HEK293T (cell line): ENCODE data around the gene TTC31.

Source experiments
- ARNT ChIP-seq: fragments of 450-650 bp; IDR thresholded peaks from 2 replicates; pipeline ENCODE4 v1.6.1; 2017; ENCODE audit warnings: mild to moderate bottlenecking
- BHLHE40 ChIP-seq: fragments of 450-650 bp; IDR thresholded peaks from 2 replicates; pipeline ENCODE4 v1.6.1; 2016; ENCODE audit warnings: mild to moderate bottlenecking, moderate library complexity, borderline replicate concordance
- FOXM1 ChIP-seq: fragments of 450-650 bp; IDR thresholded peaks from 2 replicates; pipeline ENCODE4 v1.6.1; 2017; ENCODE audit warnings: mild to moderate bottlenecking, borderline replicate concordance
- NFRKB ChIP-seq: fragments of 450-650 bp; IDR thresholded peaks from 2 replicates; pipeline ENCODE4 v1.6.1; 2016; ENCODE audit warnings: mild to moderate bottlenecking, moderate library complexity
- SUZ12 ChIP-seq: fragments of 450-650 bp; IDR thresholded peaks from 2 replicates; pipeline ENCODE4 v1.6.1; 2016; ENCODE audit warnings: mild to moderate bottlenecking
- TARDBP ChIP-seq: fragments of 450-650 bp; IDR thresholded peaks from 2 replicates; pipeline ENCODE4 v1.6.1; 2016

DNA sequence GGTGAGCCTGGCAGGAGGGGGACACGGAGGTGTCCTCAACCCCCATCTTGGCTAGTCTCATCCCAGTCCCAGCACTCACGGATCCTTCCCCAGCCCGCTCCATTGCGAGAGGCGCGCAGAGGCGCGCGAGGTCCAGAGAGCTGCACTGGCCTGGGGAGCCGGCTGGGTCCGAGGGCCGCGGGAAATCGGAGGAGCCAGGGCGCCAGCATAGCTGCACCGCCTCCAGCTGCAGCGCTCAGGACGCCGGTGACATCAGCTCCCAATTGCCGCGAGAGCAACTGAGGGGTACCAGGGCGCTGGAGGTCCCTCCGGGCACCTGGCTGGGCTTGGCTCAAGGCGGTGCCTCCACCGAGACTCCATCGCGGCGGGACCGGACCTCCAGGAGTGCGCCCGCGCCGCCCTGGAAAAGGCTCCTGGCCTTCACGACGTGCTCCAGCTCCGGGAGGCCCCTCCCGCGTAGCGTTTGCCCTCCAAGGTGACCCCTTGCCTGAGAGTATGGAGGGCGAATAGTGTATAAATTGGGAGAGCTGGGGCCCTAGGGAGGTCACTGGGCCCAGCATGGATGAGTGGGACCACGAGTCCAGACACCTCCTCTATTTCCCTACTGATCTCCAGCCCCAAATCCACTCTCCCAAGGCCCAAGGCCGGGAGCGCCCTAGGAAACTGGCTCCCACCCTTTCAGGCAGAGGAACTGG, 46.6 kb upstream of the TTC31 start:
- TF ChIP-seq TARDBP (no peak), SUZ12 (no peak), FOXM1 (no peak), BHLHE40 (no peak), ARNT (no peak), NFRKB (no peak)
